HG02970 (cell line): ENCODE measurements around the gene RNF5.
"Not testable (repeated sequence)": the region's sequence is repeated elsewhere in the genome, so short reads cannot be mapped to it uniquely, and the experiment has no call there.

Experiments used
- ATAC-seq: cut with Tn5 transposase; IDR thresholded peaks from one replicate; pipeline ENCODE4 v1.9.1; 2021; ENCODE audit warnings: mild to moderate bottlenecking, moderate library complexity, moderate number of reproducible peaks; ENCODE audit not compliant: unreplicated experiment, low FRiP score

RNF5 gene

DNA sequence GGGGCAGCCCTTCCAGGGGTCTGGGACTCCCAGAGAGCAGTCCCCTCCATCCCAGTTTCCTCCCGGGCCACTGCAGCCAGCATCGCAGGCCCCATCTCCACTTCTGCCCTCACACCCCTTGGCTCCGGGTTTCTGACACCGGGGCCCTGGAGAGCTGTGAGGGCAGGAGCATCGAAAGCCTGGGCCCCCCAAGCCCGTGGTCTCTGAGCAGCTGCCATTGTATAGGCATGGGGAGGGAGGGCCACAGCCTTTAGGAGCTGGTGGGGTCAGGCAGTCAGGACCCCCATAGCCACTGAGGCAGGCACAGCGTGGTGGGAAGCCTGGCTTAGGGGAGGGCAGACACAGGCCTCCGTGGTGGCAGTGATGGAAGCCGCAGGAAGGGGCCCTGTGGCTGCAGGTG lies 24.0 kb downstream of the RNF5 start:
- no peak for ATAC-seq

DNA sequence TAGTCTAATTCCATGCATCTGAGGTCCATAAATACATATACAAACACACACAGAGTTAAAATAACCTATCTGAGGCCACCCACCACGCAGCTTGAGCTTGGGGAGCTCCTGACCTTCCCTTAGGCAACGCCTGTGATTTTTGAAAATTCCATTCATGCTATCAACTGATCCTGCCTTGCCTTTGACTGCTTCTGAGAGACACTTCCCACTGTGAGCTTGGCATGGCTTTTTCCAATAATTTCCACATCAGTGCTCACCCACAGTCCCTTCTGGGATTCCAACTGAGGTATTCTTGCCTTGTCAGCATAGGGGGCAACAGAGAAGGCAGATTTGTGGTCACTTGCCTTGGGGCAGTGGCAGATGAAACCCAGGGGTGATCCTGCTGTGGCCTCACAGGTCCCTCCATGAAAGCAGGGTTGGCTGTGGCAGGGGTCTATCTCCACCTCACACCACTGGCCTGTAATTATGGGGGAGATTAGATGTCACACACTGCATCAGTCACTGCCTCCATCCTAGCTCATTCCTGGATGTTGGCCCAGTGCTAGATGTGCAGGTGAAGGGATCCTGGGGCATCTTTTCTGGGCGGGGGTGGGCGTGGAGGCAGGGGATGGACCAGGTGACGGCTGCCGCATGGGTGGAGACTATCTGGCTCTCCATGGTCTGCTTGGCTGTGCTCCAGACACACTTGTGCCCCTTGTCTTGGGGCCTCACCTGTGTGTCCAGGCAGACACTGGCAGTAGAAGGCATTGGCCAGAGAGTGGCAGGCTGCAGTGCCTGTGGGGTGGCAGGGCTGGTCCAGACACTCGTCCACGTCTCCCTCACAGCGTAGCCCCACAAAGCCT lies 25.4 kb downstream of the RNF5 start:
- ATAC-seq = no peak

DNA sequence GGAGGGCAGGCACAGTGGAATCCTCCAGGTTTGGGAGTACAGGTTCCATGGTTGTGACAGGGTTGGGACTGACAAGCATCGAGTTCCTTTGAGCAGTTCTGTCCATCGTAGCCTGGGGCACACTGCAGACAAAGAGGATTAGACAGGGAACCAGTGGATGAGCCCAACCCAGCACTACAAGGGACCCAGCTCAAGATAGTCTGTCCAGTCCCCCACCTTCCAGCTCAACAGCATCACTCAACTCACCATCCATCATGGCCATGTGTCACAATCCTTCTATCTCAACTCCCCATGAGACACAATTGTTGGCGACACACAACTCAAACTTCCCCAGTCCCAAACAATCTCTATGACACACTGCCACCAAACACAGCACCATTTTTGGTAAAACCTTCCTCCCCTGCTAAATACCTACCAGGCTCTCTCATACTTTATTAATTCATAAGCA lies 26.1 kb downstream of the RNF5 start:
- no peak for ATAC-seq

- no peak for ATAC-seq
These were observed 30.8 kb downstream of the RNF5 start for GRCh38 chr6:32208996-32209395.

DNA sequence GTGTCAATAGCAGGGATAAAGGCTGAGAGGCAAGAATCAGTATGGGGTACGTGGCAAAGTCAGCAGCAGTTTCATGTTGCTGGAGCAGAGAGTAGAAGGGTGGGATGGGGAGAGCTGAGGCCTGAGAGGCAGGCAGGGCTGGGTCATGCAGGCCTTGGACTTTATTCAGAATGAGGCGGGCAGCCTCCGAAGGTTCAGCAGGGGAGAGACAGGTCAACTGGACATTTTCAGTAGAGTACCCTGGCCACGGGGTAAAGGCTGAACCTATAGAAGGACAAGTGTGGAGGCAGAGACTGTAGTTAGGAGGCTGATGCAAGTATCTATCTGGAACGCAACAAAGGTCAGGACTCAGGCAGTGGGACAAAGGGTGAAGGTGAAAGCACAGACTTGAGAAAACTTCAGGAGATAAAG lies 32.0 kb downstream of the RNF5 start:
- no peak for ATAC-seq

DNA sequence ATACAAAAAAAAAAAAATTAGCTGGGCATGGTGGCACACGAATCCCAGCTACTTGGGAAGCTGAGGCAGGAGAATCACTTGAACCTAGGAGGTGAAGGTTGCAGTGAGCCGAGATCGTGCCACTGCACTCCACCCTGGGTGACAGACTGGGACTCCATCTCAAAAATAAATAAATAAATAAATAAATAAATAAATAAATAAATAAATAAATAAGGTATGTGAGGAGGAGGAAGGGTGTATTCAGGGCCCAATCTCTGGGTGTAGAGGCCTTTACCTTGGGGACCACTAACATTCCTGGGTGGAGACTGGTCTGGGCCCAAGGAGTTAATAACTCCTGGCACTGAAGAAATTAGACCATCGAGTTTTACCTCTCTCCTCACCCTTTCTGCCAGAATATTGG lies 33.2 kb downstream of the RNF5 start:
- ATAC-seq = not testable (repeated sequence)

DNA sequence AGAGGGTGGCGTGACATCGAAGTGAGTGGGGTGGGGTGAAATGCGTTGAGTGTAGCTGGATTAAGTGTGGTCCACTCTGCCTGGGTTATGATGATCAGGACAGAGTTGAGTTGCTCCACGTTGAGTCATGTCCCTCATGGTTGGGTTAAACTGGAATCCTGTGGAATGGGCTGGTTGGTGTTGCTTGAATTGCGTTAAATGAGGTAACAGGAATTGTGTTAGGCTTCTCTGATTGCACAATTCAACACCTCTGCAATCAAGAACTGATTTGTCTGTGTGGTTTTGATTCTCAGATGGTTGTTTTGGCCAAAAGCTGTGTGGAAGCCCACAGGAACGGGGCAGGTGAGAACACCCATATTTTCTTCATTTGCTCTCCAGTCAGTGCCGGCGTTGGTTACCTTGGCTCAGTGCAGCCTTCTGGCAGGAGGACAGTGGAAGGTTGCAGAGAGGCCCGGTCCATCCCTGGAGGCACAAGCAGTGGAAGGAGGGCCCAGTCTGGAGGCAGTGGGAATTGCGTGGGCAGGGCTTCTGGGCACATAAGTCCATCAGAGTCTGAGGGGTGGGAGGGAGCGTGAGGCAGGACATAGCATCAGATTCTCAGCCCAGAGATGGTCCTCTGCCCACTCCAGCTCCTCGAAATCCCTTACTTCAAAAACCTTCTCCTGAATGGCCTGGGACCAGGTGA lies 34.0 kb downstream of the RNF5 start:
- ATAC-seq = no peak

DNA sequence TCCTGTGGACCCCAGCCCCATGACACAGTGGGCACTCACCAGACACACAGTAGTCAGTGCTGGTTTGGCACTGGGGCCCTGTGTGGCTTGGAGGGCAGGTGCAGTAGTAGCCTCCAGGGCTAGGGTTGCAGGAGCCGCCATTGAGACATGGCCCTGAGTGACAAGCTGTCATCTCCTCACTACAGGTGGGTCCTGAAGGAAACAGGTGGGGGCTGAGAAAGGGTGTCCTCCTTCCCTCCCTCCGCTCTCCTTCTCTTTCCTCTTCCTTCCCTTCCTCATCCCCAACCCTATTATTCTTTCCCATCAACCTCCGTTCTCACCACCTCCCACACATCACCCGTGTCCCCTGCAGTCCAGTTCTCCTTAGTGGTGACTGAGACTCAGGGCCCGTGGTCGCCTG lies 35.4 kb downstream of the RNF5 start:
- ATAC-seq = no peak

GRCh38 chr6:32214126-32214525 lies 35.9 kb downstream of the RNF5 start:
- no peak for ATAC-seq

DNA sequence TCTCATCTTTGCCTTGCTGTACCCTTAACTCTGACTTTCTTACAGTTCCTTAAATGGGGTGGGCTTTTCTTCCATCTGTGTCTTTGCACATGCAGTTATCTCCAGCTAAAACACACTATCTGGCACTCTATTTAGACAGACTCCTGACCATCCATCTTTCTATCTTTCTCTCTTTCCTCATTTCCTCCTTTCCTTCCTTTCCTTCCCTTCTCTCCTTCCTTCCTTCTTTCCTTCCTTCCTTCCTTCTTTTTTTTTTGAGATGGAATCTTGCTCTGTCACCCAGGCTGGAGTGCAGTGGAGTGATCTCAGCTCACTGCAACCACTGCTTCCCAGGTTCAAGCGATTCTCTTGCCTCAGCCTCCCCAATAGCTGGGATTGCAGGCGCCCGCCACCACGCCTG lies 37.4 kb downstream of the RNF5 start:
- no peak for ATAC-seq

GRCh38 chr6:32216285-32216684 lies 38.1 kb downstream of the RNF5 start:
- no peak for ATAC-seq

- ATAC-seq = no peak
These were observed 38.8 kb downstream of the RNF5 start for GRCh38 chr6:32216998-32217397.

DNA sequence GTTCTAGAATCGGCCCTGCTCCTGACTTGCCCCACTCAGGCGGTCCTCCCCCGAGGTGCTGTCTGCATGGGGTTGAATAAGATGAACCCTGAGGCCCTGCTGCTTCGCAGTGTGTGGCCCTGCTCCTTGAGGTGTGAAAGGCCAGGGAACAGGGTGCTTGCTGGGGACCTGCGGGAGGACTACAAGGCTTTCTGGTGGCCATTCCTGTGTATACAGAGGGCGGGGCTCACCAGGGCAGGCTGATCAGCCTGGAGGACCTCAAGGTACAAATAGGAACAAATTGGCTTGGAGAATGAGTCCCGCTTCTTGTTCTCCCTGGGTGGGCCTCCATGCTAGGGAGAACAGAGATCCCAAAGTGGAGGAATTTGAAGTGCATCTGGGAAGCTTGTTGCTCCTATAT lies 40.0 kb downstream of the RNF5 start:
- ATAC-seq = no peak

- ATAC-seq = no peak
These were observed 41.8 kb downstream of the RNF5 start for GRCh38 chr6:32220021-32220420.

DNA sequence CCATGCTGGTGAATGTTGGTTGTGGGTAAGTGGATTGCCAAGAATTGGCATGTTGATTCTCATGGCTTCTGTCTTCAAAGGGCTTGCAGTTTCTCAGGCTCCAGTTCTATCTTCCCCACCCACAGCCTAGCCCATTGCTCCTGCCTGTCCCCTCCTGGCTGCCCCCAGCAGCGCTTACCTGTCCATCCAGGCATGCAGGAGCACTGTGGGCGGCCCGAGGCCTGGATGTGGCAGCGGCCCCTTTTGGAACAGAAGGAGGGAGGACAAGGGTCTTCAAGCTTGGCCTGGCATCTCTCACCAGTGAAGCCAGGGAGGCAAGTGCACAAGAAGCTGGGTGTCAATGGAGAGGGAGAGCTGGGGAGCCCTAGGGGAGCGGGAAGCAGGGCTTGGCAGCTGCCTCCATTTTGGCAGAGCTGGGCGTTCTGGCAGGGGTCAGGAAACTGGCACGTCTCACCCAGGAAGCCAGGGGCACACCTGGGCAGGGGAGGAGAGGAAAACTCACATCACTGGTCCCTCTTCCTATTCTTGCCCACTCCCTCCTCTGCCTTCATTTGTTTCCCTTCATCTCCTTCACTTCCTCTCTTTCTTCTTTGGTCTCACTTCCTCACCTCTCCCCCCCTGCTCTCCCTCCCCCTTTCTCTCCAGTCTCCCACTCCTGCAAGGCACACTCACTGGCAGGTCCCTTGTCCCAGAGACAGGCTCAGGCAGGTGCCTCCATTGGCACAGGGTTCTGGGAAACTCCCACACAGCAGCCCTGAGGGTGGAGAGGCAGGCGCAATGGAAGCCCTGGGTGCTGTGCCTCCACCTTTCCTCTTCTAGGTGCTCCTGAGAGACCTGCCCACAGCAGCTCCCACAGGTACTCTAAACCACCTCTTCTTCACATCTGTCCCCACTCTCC lies 44.4 kb downstream of the RNF5 start:
- ATAC-seq = no peak

DNA sequence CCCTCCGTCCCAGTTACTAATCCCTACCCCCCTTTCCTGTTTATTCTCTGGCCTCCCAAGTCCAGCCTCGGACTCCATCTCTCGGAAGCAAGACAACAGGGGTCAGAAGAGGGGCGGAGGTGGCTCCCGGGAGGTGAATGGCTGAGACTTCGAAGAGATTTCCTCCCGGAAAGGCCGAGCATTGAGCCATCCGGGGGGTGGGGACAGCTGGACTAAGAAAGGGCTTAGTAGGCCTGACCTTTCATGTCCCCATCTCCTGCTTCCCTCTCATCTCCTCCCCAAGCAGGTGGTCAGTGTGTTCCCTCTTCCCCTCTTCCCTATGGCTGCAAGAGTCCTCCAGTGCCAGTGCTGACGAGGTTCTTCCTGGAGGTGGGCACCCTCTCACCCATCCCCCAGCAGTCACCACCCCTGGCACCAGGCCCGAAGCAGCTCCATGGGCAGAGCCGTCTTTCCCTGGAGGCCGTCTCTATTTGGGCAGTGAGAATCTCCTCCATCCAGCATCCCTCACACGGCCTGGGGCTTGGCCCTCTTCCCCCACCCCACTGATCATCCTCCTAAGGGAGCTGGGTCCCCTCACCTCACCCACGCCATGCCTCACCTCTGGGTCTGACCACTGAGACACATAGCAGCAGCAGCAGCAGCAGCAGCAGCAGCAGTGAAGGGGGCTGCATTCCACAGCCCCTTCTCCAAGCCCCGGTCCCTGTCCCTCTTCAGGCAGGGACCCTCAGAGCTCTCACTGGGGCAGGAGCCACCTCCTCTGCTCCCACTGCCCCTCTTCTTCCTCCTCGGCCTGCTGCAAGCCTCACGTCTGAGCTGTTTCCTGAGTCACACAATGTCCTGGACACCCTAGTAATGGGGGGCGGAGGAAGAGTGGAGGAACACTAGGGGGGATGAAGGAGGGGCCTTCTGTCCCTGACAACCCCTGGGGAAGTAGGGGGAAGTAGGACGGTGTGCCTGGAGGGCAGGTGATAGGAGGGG lies 45.3 kb downstream of the RNF5 start, which contains the start of gene NOTCH4:
Gene NOTCH4 (minus strand): TSS at position 810 of the 978 bp plus-strand sequence. CDS start 139 bp downstream, at position 671.
- ATAC-seq = no peak

- no peak for ATAC-seq
These were observed 46.5 kb downstream of the RNF5 start for GRCh38 chr6:32224696-32225095.

DNA sequence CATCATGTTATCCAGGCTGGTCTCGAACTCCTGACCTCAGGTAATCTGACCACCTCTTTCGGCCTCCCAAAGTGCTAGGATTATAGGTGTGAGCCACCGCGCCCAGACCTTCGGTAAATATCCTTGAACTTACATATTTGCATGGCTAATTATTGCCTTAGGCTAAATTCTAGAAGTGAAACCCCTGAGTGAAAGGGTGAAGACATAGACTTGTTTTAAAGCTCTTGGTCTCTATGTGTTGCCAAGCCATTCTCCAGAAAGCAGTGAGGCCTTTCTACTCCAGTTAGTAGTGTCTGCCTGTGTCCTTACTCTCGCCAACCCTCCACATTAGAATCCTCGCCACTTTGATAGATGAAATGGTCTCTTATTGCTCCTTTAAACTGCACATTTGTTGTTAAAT lies 48.2 kb downstream of the RNF5 start:
- no peak for ATAC-seq
